GM13977 (cell line): Measurements from ENCODE around the gene DCLRE1C.
A peak's percentile ranks its signal among the peaks of the same experiment; 100 is the strongest.
"Not testable (repeated sequence)": the region's sequence is repeated elsewhere in the genome, so short reads cannot be mapped to it uniquely, and the experiment has no call there.

Experiments used
- DNase-seq: peaks from one replicate; pipeline ENCODE4 v3.0.0; 2012; ENCODE audit warnings: low spot score
- CTCF ChIP-seq: IDR thresholded peaks from 2 replicates; pipeline ENCODE4 v1.5.1; 2012; ENCODE audit warnings: mild to moderate bottlenecking, control low read depth; ENCODE audit not compliant: insufficient read depth; ENCODE audit errors: extremely low read depth, missing control alignments
- in situ Hi-C: fragments of 300-500 bp; cut with MboI; formaldehyde crosslinking; loops from one replicate; pipeline ENCODE4 v1.12.0; 2022; ENCODE audit warnings: low sequenced_read_pairs, low pct_unique_long_range_greater_than_20kb, mixed read lengths, inconsistent platforms; ENCODE audit not compliant: unreplicated experiment

Gene DCLRE1C

GRCh38 chr10:14975672-14976273 is 21.9 kb upstream of the DCLRE1C start:
- peak; percentile 25 for TF ChIP-seq CTCF
- DNase-seq, result no peak
- in situ Hi-C loops, result no loop called here

- DNase-seq, in situ Hi-C loops: not testable (repeated sequence)
These were observed 20.5 kb upstream of the DCLRE1C start for GRCh38 chr10:14974153-14974998.

- TF ChIP-seq CTCF, result peak; percentile 66
- no peak for DNase-seq
- in situ Hi-C loops, result no loop called here
These were observed 18.1 kb upstream of the DCLRE1C start for GRCh38 chr10:14971867-14972448.

GRCh38 chr10:14967897-14968296 is 14.0 kb upstream of the DCLRE1C start:
- no peak for TF ChIP-seq CTCF
- in situ Hi-C loops, result no loop called here
- DNase-seq, result no peak

- peak; percentile 92 for DNase-seq
- in situ Hi-C loops, result no loop called here
- TF ChIP-seq CTCF, result no peak
These were observed 5.5 kb upstream of the DCLRE1C start, which contains the start of gene MEIG1 for GRCh38 chr10:14959221-14960057. Gene MEIG1 (plus strand): TSS chr10:14959388. CDS start chr10:14966469, 7,081 bp downstream.

- TF ChIP-seq CTCF, result no peak
- no peak for DNase-seq
- in situ Hi-C loops, result no loop called here
These were observed 5.0 kb upstream of the DCLRE1C start for GRCh38 chr10:14958872-14959220.
